Right forelimb (tissue), 1 donor: ENCODE measurements around the gene XYLT1.

Experiments
- DNase-seq: peaks from one replicate; pipeline ENCODE4 v3.0.0-alpha.2; 2018

The XYLT1 gene

GRCh38 chr16:17302620-17303019 lies 168.1 kb downstream of the XYLT1 start:
- no peak for DNase-seq

DNA sequence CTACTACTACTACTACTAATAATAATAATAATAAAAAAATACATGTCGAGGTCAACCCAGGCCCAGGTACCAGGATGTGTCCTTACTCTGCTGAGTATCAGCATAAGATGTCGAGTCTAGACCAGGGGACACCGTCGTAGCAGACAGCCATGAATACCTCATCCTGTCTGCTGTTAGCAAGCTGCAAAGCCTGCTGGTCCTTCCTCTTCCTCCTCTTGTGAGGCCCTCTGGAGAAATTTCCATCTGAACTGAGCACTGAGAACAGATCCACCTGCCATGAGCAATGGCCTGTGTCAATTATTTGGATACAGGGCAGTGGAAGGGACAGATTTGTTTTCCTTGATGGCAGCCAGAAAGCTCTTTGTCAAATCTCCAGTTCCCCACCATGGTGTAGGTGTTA lies 168.5 kb downstream of the XYLT1 start:
- no peak for DNase-seq

DNA sequence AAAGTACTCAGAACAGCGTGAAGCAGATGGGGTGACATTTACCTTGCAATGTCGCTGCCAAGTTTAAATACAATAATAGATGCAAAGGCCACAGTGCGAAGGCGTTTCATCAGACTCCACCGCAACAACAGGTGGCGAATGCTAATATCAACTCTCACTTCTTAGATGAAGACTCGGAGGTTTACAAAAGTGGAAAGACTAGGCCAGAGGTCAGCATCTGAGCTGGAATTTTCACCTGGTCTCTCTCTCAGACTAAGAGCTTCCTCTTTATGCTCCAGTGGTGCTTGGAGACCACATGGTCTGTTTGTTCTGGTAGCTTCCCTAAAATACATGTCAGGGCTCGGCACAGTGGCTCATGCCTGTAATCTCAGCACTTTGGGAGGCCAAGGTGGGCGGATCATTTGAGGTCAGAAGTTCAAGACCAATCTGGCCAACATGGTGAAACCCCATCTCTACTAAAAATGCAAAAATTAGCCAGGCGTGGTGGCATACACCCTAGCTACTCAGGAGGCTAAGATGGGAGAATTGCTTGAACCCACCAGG lies 169.1 kb downstream of the XYLT1 start:
- DNase-seq, result no peak

DNA sequence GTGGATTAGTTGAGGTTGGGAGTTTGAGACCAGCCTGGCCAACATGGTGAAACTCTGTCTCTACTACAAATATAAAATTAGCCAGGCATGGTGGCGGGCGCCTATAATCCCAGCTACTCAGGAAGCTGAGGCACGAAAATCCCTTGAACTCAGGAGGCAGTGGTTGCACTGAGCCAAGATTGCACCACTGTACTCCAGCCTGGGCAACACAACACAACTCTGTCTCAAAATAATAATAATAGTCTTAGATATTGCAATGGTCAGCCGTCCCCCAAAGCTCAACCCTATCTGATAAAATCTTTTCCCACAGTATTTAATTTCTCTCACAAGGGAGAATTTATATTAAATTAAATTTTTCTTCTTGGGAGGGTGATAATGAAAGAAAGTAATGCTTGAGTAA lies 169.6 kb downstream of the XYLT1 start:
- no peak for DNase-seq

GRCh38 chr16:17299790-17300189 lies 171.0 kb downstream of the XYLT1 start:
- no peak for DNase-seq

DNA sequence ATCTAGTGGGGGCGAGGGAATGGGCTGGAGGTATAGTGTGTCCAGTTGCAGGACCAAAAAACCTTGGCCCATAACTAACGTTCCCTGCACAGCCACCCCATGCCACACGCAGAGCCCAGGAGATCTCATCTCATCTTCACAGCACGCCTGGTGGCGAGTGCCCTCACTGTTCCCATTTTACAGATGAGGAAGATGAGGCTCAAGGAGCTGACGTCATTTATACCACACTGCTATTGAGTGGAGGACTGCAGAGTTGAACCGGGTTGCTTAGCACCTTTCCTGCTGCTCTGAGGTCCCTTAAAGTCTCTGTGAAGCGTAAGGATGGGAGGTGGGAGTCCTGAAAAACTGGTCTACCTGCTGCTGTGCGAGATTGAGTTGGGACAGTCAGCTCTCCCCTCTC lies 172.5 kb downstream of the XYLT1 start:
- DNase-seq, result no peak

DNA sequence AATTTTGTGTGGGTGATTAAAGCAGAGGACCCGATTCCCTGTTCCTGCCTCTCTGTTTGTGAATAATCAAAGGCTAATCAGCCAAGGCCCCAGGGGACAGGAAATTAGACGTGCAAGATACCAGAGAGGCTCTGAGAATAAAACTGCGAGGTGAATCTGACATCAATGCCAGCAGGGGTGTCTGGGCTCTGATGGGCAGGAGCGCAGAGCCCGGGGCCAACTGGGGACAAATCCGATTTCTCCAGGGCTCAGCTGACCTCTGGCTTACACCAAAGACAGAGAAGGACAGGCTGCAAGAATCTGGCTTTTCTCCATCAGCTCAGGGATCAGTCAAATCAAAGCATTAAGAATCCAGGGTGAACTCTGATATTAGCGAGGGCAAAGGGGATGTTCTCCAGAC lies 174.3 kb downstream of the XYLT1 start:
- DNase-seq, result no peak

GRCh38 chr16:17295948-17296347 lies 174.8 kb downstream of the XYLT1 start:
- DNase-seq, result no peak

GRCh38 chr16:17294856-17295255 lies 175.9 kb downstream of the XYLT1 start:
- no peak for DNase-seq

DNA sequence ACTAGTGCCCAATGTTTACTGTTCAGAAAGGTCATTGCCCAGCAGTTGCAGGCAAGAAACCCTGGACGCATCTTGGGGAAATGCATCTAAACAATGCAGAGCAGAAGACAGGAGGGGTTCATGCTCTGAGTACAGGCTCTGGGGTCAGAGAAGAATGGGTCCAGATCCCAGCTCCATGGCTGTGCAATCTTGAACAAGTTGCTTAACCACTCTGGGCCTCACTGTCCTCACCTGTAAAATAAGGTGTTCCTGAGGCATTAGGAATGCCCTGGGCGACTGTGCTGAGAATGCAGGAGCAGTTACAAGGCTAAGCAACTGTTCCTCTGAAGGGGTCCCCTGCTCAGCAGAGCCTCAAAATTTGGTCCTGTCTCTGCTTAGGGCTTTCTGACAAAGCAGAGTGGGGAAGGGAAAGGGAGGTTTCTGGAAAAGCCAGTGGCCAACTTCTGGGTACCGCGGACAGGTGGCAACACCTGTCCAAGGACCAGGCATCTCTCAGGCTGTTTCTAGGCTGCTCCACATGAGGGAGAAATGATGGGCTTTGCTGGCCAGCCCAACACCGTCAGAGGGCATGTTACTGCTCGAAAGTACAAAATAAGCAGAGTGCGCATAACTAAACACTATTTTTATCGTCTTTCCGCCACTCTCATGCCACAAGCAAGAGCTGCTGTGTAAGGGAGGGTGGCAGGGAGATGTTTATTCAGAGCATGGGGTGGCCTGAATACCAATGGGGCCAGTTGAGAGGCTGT lies 176.8 kb downstream of the XYLT1 start:
- no peak for DNase-seq

DNA sequence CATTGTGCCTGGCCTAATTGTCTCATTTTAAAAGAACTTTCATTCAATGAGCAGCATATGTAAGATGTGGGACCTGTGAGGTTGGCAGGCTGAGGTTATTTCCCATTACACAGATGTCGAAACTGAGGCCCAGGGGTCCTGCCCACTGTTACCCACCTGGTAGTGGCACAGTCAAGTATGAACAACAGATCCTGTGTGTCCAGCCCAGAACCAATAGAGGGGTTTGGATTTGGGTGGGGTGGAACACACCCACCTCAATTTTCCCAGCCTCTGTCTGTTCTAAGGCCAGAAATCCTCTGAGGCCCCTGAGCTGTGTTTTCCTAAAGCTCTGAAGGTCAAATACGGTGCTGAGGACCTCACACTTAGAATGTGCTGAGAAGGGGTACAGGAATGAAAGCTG lies 179.5 kb downstream of the XYLT1 start:
- DNase-seq, result no peak

- peak; percentile 67 for DNase-seq
These were observed 180.8 kb downstream of the XYLT1 start for GRCh38 chr16:17289674-17290635.

DNA sequence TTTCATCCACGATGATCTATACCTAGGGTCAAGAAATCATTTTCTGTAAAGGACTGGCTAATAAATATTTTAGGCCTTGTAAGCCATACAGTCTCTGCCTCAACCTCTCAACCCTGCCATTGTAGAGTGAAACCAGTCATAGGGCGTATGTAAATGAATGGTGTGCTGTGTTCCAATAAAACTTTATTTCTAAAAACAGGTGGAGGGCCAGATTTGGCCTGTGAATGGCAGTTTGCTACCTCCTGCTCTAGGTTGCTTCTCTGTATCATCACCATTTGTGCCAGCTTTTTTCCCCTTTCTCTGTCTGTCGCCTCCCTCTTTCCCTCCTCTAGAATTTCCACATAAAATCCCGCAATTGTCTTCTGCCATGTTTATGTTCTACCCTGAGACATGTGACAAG lies 181.7 kb downstream of the XYLT1 start:
- DNase-seq, result no peak

GRCh38 chr16:17287166-17287800 lies 183.5 kb downstream of the XYLT1 start:
- DNase-seq, result no peak

- no peak for DNase-seq
These were observed 184.3 kb downstream of the XYLT1 start for GRCh38 chr16:17286443-17286842.

GRCh38 chr16:17283016-17283415 lies 187.7 kb downstream of the XYLT1 start:
- peak; percentile 74 for DNase-seq

GRCh38 chr16:17282247-17282646 lies 188.5 kb downstream of the XYLT1 start:
- DNase-seq, result no peak

- no peak for DNase-seq
These were observed 189.7 kb downstream of the XYLT1 start for GRCh38 chr16:17281052-17281451.

GRCh38 chr16:17278988-17279387 lies 191.8 kb downstream of the XYLT1 start:
- DNase-seq, result no peak

- DNase-seq, result no peak
These were observed 192.8 kb downstream of the XYLT1 start for GRCh38 chr16:17277981-17278381.

GRCh38 chr16:17276610-17277009 lies 194.2 kb downstream of the XYLT1 start:
- no peak for DNase-seq

- no peak for DNase-seq
These were observed 194.7 kb downstream of the XYLT1 start for GRCh38 chr16:17276010-17276530.
